ENCODE results near the gene MRPL11. TPM values are rescaled to one million over a fixed set of nuclear protein-coding genes. Genes with fewer than 3 reads are reported as not detected.

Gene MRPL11
- total and polyA plus RNA-seq, 2 donors (not counting 1 experiment from before 2014, with no cell fraction given) = 25.5 to 26.7 TPM

- intact Hi-C loops (cut with micrococcal nuclease) = no loop called here
- ChIA-PET CTCF (interaction anchor here (1.2 to 3.6 kb wide), 6 partner anchors 9 to 201 kb away, joined by 3 to 45 read pairs (median 16); partner anchors contain the start of genes MRPL11, PELI3 and RBM4B), POLR2A (no interaction called here)
- Histone ChIP-seq H3K79me2 (ENCODE audit: control insufficient read depth, insufficient read depth, low read length) (peaks cover 12% of the 10 kb centered on the region), H3K4me1 (ENCODE audit: control insufficient read depth in 2 of 2, insufficient read depth in 2 of 2, low read length in 2 of 2) (peaks cover 10 to 20% of the 10 kb centered on the region in 2 donors), H3K9me3 (ENCODE audit: control extremely low read depth in 1 of 3, control insufficient read depth in 2 of 3, insufficient read depth in 1 of 3, low read length in 2 of 3) (no peaks in the 10 kb centered on the region), H3K36me3 (replicated peaks in 1 of 2; ENCODE audit: control extremely low read depth in 1 of 2, control insufficient read depth in 1 of 2, extremely low read depth in 1 of 2, insufficient read depth in 2 of 2, low read length in 1 of 2) (peaks cover 0 to 4% of the 10 kb centered on the region in 2 experiments), H2AFZ (ENCODE audit: insufficient read depth, low read depth, low read length, poor library complexity, severe bottlenecking) (no peak overlapping the region), H4K20me1 (ENCODE audit: control insufficient read depth, insufficient read depth, low read length, poor library complexity, severe bottlenecking) (no peaks in the 10 kb centered on the region), H3K4me3 (ENCODE audit: control extremely low read depth in 1 of 5, extremely low read depth in 1 of 5, insufficient read depth in 1 of 5, low read depth in 2 of 5, low read length in 4 of 5) (no peak overlapping the region), H3K4me2 (replicated peaks; ENCODE audit: low read depth, low read length, poor library complexity, severe bottlenecking) (no peak overlapping the region), H3K9ac (ENCODE audit: low read length) (no peak overlapping the region), H3K27ac (ENCODE audit: low read length in 2 of 2) (no peak overlapping the region), H3K27me3 (replicated peaks in 1 of 4; ENCODE audit: control extremely low read depth in 1 of 4, control insufficient read depth in 3 of 4, insufficient read depth in 4 of 4, low read length in 3 of 4) (no peaks in the 10 kb centered on the region)
- DNase-seq = no peak
- no peak for ATAC-seq (ENCODE audit: low read depth)
- WGBS (ENCODE audit: insufficient coverage) = 95% methylated on average over 8 of the region's 11 CpGs
- TF ChIP-seq CTCF (IDR thresholded peaks at IDR 0.05) (no peak), EZH2 (IDR thresholded peaks at IDR 0.05; ENCODE audit: borderline replicate concordance, insufficient read depth, low read depth, low read length, poor library complexity, severe bottlenecking) (no peak)
- peak overlapping the region; percentile 29 for H3K4me3 Mint-ChIP-seq
- H3K27me3 Mint-ChIP-seq = no peaks in the 10 kb centered on the region
- no peaks in the 10 kb centered on the region for H3K9me3 Mint-ChIP-seq (ENCODE audit: insufficient read depth)
- no peak overlapping the region for H3K27ac Mint-ChIP-seq
- H3K4me1 Mint-ChIP-seq = peaks cover 20% of the 10 kb centered on the region
Observed at GRCh38 chr11:66477263-66478201, 38.9 kb upstream of the MRPL11 start.

GRCh38 chr11:66476841-66477251 lies 38.2 kb upstream of the MRPL11 start:
- CTCF ChIA-PET = interaction anchor here (1.1 kb wide), 1 partner anchor 68 kb away, joined by 3 read pairs; no protein-coding TSS in a partner anchor

More at GRCh38 chr11:66476841-66477251, 38.2 kb upstream of the MRPL11 start:
- H3K9ac ChIP-seq (ENCODE audit: low read length) = no peak overlapping the region
- ATAC-seq (ENCODE audit: low read depth) (no peak), DNase-seq (no peak)
- H3K9me3 Mint-ChIP-seq (ENCODE audit: insufficient read depth) = no peaks in the 10 kb centered on the region
- no peaks in the 10 kb centered on the region for H4K20me1 ChIP-seq (ENCODE audit: control insufficient read depth, insufficient read depth, low read length, poor library complexity, severe bottlenecking)
- WGBS (ENCODE audit: insufficient coverage) = 97% methylated on average over 9 of the region's 9 CpGs
- intact Hi-C loops (cut with micrococcal nuclease) = no loop called here
- POLR2A ChIA-PET = no interaction called here
- H3K4me3 ChIP-seq (ENCODE audit: control extremely low read depth in 1 of 5, extremely low read depth in 1 of 5, insufficient read depth in 1 of 5, low read depth in 2 of 5, low read length in 4 of 5) = no peak overlapping the region
- no peaks in the 10 kb centered on the region for H3K9me3 ChIP-seq (ENCODE audit: control extremely low read depth in 1 of 3, control insufficient read depth in 2 of 3, insufficient read depth in 1 of 3, low read length in 2 of 3)
- peak overlapping the region; percentile 55 for H3K4me3 Mint-ChIP-seq
- no peaks in the 10 kb centered on the region for H3K36me3 ChIP-seq (replicated peaks in 1 of 2; ENCODE audit: control extremely low read depth in 1 of 2, control insufficient read depth in 1 of 2, extremely low read depth in 1 of 2, insufficient read depth in 2 of 2, low read length in 1 of 2)
- no peak overlapping the region for H3K27ac Mint-ChIP-seq
- no peak overlapping the region for H2AFZ ChIP-seq (ENCODE audit: insufficient read depth, low read depth, low read length, poor library complexity, severe bottlenecking)
- H3K27me3 ChIP-seq (replicated peaks in 1 of 4; ENCODE audit: control extremely low read depth in 1 of 4, control insufficient read depth in 3 of 4, insufficient read depth in 4 of 4, low read length in 3 of 4) = no peaks in the 10 kb centered on the region
- H3K27ac ChIP-seq (ENCODE audit: low read length in 2 of 2) = no peak overlapping the region
- H3K4me1 ChIP-seq (ENCODE audit: control insufficient read depth in 2 of 2, insufficient read depth in 2 of 2, low read length in 2 of 2) = peaks cover 10 to 20% of the 10 kb centered on the region in 2 donors
- TF ChIP-seq EZH2 (IDR thresholded peaks at IDR 0.05; ENCODE audit: borderline replicate concordance, insufficient read depth, low read depth, low read length, poor library complexity, severe bottlenecking) (no peak), CTCF (IDR thresholded peaks at IDR 0.05) (no peak)
- H3K4me2 ChIP-seq (replicated peaks; ENCODE audit: low read depth, low read length, poor library complexity, severe bottlenecking) = no peak overlapping the region
- peaks cover 20% of the 10 kb centered on the region for H3K4me1 Mint-ChIP-seq
- no peaks in the 10 kb centered on the region for H3K27me3 Mint-ChIP-seq
- H3K79me2 ChIP-seq (ENCODE audit: control insufficient read depth, insufficient read depth, low read length) = peaks cover 12% of the 10 kb centered on the region
